Measurements from ENCODE around the gene CNTNAP2.

The CNTNAP2 gene

DNA sequence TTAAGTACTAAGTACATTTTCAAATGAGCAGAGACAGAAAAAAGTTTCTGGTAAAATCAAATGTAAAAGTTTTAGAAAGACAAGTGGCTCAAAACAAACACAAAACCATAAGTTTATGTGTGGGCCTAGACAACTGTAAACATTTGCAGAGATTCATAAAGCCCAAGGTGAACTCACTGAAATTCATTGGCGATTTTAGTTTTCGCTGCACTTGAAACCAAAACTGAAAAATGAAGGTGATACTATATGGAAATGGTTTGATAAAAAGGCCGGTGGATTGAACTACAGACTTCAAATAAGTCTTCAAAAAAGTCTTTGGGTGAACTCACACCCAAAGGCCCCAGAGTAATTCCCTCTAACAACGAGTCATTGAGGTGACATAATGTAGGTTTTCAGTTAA, 1289.0 kb downstream of the CNTNAP2 start:
- DNase-seq (ENCODE audit: low read depth): no peak

DNA sequence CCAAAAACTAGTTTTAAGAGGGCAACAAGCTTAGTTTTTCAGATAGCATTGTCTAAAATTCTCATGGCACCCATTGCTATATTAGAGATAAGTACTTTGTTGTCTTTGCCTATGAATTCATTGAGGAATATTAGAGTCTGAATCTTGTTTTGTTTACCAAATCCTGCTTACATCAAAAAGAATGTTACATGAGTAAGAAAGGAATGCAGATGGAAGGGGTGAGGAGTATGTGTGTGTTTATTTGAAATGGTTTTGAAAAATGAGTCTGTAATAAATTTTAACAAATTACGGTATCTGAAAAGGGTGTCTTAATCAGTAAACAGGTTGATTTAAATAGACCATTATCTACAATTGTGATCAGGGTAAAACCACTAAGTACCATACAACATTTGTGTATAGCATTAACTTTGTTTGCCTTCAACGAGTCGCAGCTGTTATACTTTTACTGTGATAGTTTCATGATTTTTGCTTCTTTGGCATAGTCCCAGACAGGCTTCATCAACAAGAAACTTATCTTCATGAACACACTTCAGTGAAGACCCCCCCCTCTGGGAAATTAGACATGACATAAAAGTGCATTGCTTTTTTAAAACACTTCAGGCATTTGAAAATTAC, 1290.0 kb downstream of the CNTNAP2 start:
- DNase-seq (ENCODE audit: low read depth): no peak

DNA sequence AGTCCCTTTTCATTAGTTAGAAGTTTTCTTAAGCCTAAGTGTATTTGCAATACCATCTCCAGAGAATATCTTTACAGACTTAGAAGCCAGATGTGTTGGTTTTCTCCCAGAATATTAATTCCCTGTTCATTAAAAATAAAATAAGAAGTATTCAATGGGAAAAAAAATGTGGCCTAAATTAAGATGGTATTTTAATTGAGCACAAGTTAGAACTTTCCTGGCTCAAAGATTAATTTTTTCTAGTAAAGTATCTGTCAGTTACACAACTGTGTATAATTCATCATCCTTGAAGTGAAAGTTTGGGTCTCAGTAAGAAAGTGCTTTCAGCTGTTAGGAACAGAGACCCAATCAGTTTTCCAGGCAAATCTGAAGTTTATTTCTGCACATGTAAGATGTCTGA, 1294.5 kb downstream of the CNTNAP2 start:
- DNase-seq (ENCODE audit: low read depth): no peak

DNA sequence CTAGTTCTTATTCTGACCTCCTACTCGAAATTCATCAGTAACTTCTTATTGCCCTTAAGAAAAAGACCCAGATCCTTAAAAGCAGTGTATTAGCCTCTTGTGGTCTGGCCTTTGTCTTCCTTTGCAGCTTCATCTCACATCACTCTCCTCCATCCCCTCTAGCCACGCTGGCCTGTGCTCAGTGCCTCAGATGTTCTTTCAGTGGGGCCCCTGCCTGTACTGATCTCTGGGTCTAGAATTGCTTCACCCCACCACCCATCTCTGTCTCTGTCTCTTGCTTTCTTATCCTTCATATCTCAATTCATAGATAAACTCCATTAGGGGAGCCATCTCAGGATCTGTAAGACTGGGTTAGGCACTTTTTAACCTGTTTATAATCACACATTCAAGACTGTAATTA, 1295.5 kb downstream of the CNTNAP2 start:
- DNase-seq (ENCODE audit: low read depth): no peak

DNA sequence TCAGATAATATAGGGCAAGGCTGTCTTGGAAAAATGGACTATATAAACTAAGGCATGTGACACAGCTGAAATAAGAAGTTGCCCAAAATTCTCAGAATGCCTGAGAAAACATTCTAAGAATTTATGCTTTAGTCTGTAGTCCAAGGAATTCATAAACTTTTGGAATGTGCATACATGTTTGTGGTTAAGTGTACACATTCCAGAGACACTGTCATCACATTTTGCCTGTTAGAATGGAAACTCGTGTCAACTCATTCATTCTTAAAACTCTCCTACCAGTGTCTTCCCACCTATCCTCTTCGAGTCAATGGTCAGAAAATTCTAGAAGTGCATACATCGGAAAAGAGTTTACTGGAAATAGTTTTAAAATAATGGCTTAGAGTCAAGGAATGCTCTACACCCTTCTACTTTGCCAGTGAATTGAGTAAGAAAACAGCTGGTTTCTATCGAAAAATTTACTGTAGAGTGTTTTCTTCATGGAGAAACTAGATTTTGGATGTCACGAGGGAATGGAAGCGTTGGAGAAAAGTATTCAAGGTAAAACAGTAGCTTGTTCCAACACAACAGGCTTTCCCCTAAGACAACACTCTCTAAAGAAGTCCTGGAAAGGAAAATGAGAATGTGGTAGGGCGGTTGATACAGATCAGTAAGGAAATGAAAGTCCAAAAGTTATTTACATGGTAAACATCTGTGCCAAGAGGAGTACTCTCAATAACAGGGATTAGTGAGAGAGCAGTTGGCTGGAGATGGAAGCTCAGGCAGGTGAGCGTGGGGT, 1296.4 kb downstream of the CNTNAP2 start:
- DNase-seq (ENCODE audit: low read depth): no peak

DNA sequence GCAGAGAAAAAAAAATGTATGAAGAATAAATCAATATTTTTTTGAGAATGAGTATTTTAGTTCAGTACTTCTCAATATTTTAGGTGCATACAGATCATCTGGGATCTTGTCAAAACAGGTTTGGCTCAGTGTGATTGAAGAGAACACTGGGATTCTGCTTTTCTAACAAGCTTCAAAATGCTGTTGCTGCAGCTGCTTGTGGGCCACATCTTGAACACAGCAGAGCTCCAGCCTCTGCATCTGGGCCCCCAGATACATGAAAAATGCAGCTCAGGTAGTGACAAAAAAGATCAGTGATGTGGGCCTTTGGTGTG, 1296.9 kb downstream of the CNTNAP2 start:
- DNase-seq (ENCODE audit: low read depth): no peak

DNA sequence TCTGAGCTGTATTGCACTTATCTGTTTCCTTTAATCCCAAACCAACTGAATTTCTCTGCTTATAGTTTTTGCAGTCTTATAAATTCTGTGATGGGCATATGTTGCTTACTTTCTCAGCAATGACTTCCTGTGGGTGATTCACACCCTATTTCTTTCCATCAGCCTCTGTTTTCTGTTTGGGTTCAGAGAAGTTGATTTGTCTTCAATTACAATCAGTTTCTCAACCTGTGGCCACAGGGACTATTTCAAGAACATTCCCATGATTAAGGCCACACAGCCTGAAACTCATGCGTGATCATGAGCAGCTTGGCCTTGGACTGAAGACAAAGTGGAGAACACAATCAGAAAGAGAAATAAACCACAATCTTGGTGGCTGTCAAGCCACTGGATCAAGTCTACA, 1299.4 kb downstream of the CNTNAP2 start:
- DNase-seq (ENCODE audit: low read depth): no peak

DNA sequence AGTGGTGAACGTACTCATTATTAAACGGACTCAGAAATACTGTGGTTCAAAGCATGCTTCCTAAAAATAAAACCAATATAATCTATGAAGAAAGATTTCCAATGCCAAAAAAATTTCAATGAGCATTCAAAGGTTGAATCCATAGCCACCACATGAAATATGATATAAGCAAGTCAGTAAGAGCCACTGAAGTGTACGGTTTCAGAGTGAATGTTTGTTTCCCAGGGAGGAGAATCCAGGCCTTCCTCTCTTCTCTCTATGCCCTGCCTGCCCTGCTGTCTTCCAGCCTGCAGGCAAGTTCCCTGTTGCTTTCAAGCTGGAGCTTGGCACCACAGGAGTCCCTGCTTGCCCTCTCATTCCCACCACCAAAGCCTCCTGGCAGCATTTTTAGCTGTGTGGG, 1302.4 kb downstream of the CNTNAP2 start:
- DNase-seq (ENCODE audit: low read depth): no peak

DNA sequence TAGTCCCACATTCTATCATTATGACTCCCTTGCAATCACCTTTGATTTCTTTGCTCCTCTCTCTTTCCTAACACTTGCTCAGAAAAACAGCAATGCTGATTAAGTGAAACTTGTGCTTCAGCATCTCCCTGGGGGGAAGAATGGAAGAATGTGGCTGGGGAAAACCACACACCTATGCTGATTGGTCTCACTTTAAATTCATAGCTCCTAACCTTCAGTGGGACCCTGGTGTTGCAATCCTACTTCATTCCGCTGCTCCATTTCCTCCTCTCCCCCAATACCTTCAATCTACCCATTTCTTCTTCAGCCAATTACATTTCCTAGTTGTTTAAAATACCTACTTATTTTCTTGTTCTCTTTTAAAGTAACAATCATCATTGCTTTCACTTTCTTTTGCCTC, 1307.3 kb downstream of the CNTNAP2 start:
- DNase-seq (ENCODE audit: low read depth): no peak

DNA sequence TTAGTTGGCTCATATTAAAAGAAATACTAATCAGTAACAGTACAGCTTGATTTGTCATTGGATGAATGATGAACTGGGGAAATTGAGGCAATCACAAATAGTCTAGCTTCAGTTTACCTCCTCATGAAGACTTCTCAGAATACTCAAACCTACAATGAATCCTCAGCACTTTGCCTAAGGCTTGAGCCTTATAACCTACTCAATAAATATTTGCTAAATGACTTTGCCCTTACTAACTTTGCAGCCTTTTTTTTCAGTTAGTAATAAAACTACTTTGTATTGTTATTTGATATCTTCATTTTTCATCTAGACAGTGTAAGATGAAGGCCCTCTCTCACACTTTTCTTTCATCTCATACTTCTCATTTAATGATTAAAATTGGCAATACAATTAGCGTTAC, 1311.5 kb downstream of the CNTNAP2 start:
- DNase-seq (ENCODE audit: low read depth): no peak

DNA sequence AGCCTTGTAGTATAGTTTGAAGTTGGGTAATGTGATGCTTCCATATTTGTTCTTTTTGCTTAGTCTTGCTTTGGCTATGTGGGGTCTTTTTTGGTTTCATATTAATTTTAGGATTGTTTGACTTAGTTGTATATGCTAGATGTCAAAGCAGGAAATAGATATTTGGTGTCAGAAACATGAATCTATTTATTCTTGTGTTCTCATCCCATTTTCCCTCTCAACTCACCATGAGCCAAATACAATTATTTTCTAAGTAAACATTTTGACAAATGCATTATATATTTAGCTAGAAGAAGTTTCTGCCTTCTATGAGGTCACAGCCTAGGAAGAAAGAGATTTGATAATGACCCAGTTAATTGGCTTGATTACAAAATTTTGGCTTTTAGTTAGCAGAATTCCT, 1313.4 kb downstream of the CNTNAP2 start:
- no peak for DNase-seq (ENCODE audit: low read depth)

DNA sequence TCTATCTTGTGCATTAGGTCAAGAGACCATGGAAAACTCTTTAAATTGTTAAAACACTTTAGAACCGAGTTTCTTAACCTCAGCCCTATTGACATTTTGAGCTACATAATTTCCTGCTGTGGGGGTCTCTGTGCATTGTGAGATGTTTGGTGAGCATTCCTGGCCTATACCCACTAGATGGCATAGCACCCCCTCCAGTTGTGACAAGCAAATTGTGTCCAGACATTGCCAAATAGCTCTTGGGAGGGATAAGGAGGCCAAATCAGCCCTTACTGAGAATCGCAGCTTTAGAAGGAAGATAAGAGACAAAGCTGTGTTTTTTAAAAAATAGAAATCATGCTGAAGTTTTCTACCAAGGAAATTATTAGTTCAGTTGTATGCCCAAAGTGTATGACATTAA, 1315.5 kb downstream of the CNTNAP2 start:
- DNase-seq (ENCODE audit: low read depth): no peak

DNA sequence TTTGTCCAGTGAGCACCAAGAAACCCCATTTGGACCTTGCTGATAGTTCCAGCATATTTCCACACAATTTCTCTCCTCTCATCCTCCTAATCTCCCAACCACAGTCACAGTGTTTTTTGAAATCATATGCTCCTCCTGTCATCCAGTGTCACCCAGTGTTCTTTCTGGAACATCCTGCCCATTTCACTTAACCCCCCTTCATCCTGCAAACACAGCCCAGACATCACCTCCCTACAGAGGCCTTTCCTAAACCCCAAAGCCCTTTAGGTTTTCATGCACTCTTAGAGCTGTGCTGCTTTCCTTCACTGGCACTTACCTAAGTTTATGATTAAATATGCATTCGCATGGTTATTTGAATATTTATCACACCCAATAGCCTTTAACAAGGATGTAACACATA, 1316.0 kb downstream of the CNTNAP2 start:
- no peak for DNase-seq (ENCODE audit: low read depth)

DNA sequence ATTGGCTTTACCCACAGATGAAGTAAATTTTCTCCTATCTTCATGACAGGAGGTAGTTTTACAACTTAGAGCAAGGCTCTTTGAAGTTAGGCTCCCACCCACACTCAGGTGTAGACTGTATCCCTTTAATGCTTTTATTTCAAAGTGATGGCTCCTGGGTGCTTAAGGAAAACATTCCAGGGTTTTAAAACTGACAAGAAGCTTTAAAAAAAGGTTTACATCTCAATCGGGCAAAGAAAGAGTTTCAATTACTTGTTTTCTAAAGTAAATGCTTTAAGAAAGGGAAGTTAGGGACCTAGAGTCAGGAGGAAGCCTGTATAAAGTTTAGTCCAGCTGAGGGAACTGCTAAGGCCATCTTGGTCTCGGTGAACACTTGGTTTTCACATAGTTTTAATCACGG, 1320.1 kb downstream of the CNTNAP2 start:
- no peak for DNase-seq (ENCODE audit: low read depth)

DNA sequence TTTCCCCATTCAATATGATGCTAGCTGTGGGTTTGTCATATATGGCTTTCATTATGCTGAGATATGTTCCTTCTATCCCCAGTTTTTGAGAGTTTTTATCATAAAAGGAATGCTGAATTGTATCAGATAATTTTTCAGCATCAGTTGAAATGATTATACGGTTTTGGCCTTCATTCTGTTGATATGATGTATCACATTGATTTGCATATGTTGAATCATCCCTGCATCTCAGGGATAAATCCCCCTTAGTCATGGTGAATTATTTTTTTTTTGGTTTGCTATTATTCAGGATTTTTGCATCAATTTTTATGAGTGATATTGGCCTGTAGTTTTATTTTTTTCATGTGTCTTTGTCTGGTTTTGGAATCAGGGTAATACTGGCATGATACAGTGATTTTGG, 1321.6 kb downstream of the CNTNAP2 start:
- no peak for DNase-seq (ENCODE audit: low read depth)

DNA sequence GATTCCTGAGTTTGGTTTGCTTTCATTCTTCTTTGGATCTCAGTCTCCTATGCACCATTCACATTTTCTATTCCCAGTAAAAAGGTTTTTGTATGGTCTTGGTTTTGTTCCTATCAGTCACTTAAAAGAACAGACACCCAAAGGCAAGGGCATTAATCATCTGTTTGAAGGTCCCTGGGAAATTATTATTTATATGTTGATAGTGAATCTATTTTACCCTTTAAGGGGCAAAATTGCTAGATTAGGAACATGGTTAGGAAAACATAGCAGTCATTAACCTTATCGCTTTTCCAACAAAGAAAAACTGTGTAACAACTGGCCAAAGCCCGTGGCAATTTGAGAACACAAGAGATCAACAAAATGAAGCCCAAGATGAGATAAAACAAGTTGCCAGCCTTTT, 1327.3 kb downstream of the CNTNAP2 start:
- DNase-seq (ENCODE audit: low read depth): no peak

DNA sequence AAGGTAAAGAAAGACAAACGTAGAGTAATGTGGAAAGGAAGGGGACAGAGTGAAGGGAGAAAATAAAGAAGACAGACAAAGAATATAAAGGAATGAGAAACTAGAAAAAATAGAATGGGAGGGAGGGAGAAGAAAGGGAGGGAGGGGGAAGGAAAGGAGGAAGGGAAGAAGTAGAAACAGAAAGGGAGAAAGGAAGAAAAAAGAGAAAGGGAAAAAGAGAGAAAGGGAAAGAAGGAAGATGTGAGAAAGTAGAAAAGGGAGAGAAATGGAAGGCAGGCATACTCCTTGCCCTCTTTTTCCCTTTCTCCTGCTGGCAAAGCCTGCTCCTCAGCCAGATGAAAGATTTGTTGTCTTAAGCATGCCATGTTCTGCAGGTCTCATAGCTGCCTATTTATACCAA, 1336.2 kb downstream of the CNTNAP2 start:
- no peak for DNase-seq (ENCODE audit: low read depth)

DNA sequence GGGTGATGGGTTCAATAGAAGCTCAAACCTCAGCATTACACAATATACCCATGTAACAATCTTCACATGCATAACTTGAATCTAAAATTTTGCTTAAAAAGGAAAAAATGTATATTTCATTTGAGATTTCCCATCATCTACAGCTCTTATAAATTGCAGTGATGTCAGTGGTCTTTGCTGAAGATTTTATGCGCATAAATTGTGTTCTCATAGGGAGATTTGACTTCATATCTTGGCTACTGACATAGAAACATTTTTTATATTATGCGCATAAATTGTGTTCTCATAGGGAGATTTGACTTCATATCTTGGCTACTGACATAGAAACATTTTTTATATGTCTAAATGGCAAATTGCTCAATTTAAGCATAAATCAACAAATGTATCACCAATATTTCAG, 1348.6 kb downstream of the CNTNAP2 start:
- no peak for DNase-seq (ENCODE audit: low read depth)

DNA sequence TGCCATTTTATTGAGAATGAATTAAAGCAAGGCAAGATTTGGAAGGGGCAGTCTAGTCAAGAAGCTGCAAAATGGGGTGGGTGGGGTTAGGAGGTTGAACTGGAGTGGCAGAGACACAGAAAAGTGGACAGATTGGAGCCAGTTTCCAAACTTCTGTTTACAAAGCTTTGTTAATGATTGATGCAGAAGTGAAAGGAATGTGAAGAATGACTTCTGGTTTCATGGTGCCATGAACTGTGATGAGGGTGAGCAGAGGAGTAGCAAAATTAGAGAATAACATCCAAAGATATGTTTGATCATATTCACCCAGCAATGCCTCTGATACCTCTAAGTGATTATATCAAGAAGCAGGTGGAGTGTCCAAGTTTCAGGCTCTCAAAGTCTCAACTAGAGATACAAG, 1356.0 kb downstream of the CNTNAP2 start:
- no peak for DNase-seq (ENCODE audit: low read depth)

DNA sequence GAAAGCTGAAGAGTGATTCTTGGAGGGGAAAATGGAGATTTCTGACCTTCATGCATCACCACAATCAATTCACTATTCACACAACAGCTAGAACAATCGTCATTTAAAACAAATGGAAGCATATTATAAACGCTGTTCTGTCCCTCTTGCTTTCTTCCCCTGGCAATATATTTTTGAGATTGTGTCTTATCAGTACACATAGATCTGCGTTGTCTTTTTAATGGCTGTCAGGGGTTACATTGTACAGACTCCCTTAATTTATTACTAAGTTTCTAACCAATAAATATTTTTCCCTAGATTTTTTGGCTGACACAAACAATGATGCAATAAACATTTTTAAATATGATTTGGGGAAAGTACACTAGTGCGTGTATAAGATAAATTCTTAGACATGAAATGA, 1358.3 kb downstream of the CNTNAP2 start:
- no peak for DNase-seq (ENCODE audit: low read depth)

DNA sequence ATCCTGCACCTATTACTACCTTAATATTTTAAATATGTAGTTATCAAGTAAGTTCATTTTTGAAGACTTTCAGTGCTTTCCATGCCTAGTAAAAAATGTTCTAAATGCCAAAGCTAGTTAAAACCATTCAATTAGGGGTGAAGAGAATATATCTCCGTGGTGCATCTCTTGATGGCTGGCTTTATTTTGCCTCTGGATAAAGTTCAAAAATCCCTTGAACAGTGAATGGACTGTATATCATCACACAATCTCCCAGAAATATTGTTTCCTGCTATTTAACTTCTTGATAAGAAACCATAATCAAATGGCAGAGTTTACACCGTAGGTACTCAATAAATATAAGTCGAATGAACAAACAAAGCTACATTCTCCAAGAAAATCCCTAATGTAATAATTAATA, 1360.9 kb downstream of the CNTNAP2 start:
- no peak for DNase-seq (ENCODE audit: low read depth)

DNA sequence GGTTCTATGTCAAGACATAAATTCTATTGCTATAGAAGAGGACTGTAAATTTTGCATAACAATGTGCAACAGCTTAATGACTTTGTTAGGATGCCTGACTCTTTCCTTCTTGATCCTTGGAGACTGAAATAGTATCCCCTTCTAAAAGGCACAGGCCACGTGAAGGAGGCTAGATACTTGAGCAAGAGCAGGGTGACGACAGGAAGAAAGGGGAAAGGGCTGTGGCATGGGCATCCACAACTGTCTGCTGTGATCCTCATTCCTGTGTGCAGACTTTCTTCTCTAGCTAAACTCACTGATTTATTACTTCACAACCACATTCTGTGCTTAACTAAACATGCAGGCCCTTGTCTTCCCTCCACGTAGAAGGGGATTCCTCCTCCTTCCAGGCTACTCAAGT, 1362.2 kb downstream of the CNTNAP2 start:
- DNase-seq (ENCODE audit: low read depth): no peak

DNA sequence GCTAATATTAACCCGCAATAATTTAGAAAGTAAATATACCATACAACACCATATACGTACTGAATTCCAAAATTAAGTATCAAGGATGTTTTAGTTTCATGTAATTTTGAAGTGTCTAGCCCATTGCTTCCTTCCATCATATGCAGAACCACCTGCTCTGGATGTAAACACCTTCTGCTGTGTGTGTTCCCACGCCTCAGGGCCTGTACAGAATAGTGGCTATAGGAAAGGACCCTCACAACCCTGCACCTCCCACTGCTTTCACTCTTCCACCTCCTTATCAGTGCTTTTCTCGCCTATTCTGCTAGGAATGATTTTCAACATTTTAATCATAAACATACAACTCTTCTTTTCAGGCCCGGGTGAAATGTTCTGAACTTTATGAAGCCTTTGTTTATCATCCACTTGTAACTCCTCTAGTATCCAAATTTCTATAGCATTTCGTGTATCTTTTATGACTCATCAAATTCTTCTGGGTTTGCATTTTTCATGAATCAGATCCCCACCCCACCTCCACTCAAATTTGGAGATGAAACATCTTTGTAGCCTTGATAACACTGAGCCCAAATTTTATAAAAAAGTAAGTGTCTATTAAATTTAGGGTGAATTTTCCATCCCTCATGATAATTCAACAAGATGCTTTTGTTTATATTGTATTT, 1367.2 kb downstream of the CNTNAP2 start:
- DNase-seq (ENCODE audit: low read depth): no peak
